ENCODE measurements around the gene CPLX4.

GRCh38 chr18:59358414-59358711, 39.9 kb upstream of the CPLX4 start:
- TF ChIP-seq CTCF (optimal IDR thresholded peaks at IDR 0.05 in 1 of 3, IDR thresholded peaks at IDR 0.05 in 1 of 3, conservative IDR thresholded peaks at IDR 0.05 in 1 of 3; ENCODE audit: extremely low read depth in 1 of 3, insufficient read depth in 2 of 3, low read length in 3 of 3), result no peak
- TF ChIP-seq EZH2 (IDR thresholded peaks at IDR 0.05; ENCODE audit: low read length), result no peak

All from keratinocyte (primary cell).